ENCODE measurements around the gene GPR37L1.
A peak's percentile ranks its signal among the peaks of the same experiment; 100 is the strongest.

The GPR37L1 gene

DNA sequence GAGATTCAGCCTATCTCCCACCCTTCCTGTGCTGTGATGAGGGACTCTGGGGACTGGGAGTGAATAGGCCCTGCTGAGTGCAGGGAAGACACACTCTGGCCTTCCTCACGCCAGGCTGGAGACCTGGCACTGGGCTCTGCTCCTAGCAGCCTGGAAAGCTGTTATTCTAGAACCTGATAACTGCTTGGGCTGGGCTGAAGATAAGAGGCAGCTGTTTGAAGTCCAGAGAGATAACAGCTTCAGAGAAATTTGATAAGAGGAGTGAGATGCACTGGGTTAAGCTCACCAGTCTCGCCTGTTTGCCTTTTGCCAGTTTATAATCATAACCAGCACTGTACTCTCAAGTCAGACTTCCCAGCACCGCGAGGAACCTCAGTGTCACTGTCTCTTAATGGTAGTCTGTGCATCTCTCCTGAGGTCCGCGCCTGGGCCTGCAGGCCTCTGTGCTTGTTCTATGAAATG is 46.6 kb upstream of the GPR37L1 start:
- Histone ChIP-seq H4K91ac (ENCODE audit: low read depth, low read length, poor library complexity) (no peak overlapping the region), H3K27me3 (ENCODE audit: control insufficient read depth in 3 of 3, insufficient read depth in 3 of 3, low read depth in 1 of 3, low read length in 3 of 3) (peaks cover 0 to 35% (median 0%) of the 10 kb centered on the region in 3 experiments), H3K4me1 (ENCODE audit: control insufficient read depth in 2 of 2, insufficient read depth in 1 of 2, low read depth in 1 of 2, low read length in 2 of 2) (peaks cover 3 to 4% of the 10 kb centered on the region in 2 donors), H3K4me2 (ENCODE audit: insufficient read depth, low read length, poor library complexity, severe bottlenecking) (no peak overlapping the region), H2AFZ (ENCODE audit: low read length) (no peak overlapping the region), H3K79me1 (ENCODE audit: low read depth, low read length) (no peaks in the 10 kb centered on the region), H4K8ac (ENCODE audit: low read depth, low read length) (no peak overlapping the region), H3K23ac (ENCODE audit: low read depth, low read length, poor library complexity) (no peak overlapping the region), H2BK5ac (ENCODE audit: low read length) (no peak overlapping the region), H3K36me3 (replicated peaks in 1 of 2; ENCODE audit: control insufficient read depth in 2 of 2, insufficient read depth in 2 of 2, low read length in 2 of 2) (no peaks in the 10 kb centered on the region), H3K9ac (ENCODE audit: low read depth, low read length, poor library complexity) (no peak overlapping the region), H3K4me3 (ENCODE audit: low read length in 2 of 2) (no peak overlapping the region), H2AK5ac (ENCODE audit: low read depth, low read length) (no peak overlapping the region), H2BK12ac (ENCODE audit: low read length) (no peak overlapping the region), H2BK120ac (ENCODE audit: low read depth, low read length) (no peak overlapping the region), H3K27ac (replicated peaks; ENCODE audit: low read length) (no peak overlapping the region), H3K9me3 (replicated peaks in 1 of 2; ENCODE audit: control insufficient read depth in 2 of 2, insufficient read depth in 1 of 2, low read depth in 1 of 2, low read length in 2 of 2) (no peaks in the 10 kb centered on the region), H3K14ac (ENCODE audit: low read length) (no peak overlapping the region), H3K4ac (ENCODE audit: low read length) (no peak overlapping the region), H3K18ac (ENCODE audit: low read length) (no peak overlapping the region), H2BK15ac (ENCODE audit: low read length) (no peak overlapping the region)
- no CpG with 5 or more reads among the region's 6 CpGs for WGBS, 2 donors (ENCODE audit: extremely low coverage in 2 of 2, insufficient read length in 2 of 2, insufficient replicate concordance in 1 of 2)
- no peak for DNase-seq (ENCODE audit: low spot score)

- no peak overlapping the region for H2BK5ac ChIP-seq (ENCODE audit: low read length)
- H3K4me2 ChIP-seq (ENCODE audit: insufficient read depth, low read length, poor library complexity, severe bottlenecking), result no peak overlapping the region
- H3K27me3 ChIP-seq (ENCODE audit: control insufficient read depth in 3 of 3, insufficient read depth in 3 of 3, low read depth in 1 of 3, low read length in 3 of 3), result peaks cover 0 to 39% (median 0%) of the 10 kb centered on the region in 3 experiments
- no peak overlapping the region for H3K4me3 ChIP-seq (ENCODE audit: low read length in 2 of 2)
- no CpG with 5 or more reads among the region's 3 CpGs for WGBS, 2 donors (ENCODE audit: extremely low coverage in 2 of 2, insufficient read length in 2 of 2, insufficient replicate concordance in 1 of 2)
- no peaks in the 10 kb centered on the region for H3K36me3 ChIP-seq (replicated peaks in 1 of 2; ENCODE audit: control insufficient read depth in 2 of 2, insufficient read depth in 2 of 2, low read length in 2 of 2)
- no peaks in the 10 kb centered on the region for H3K79me1 ChIP-seq (ENCODE audit: low read depth, low read length)
- H3K4ac ChIP-seq (ENCODE audit: low read length), result no peak overlapping the region
- peaks cover 3 to 4% of the 10 kb centered on the region in 2 donors for H3K4me1 ChIP-seq (ENCODE audit: control insufficient read depth in 2 of 2, insufficient read depth in 1 of 2, low read depth in 1 of 2, low read length in 2 of 2)
- no peak for DNase-seq (ENCODE audit: low spot score)
- H3K9ac ChIP-seq (ENCODE audit: low read depth, low read length, poor library complexity), result no peak overlapping the region
- H3K27ac ChIP-seq (replicated peaks; ENCODE audit: low read length), result no peak overlapping the region
- no peak overlapping the region for H2BK15ac ChIP-seq (ENCODE audit: low read length)
- H4K8ac ChIP-seq (ENCODE audit: low read depth, low read length), result no peak overlapping the region
- H4K91ac ChIP-seq (ENCODE audit: low read depth, low read length, poor library complexity), result no peak overlapping the region
- H2BK12ac ChIP-seq (ENCODE audit: low read length), result no peak overlapping the region
- H3K23ac ChIP-seq (ENCODE audit: low read depth, low read length, poor library complexity), result no peak overlapping the region
- no peak overlapping the region for H2AK5ac ChIP-seq (ENCODE audit: low read depth, low read length)
- H3K9me3 ChIP-seq (replicated peaks in 1 of 2; ENCODE audit: control insufficient read depth in 2 of 2, insufficient read depth in 1 of 2, low read depth in 1 of 2, low read length in 2 of 2), result no peaks in the 10 kb centered on the region
- H3K14ac ChIP-seq (ENCODE audit: low read length), result no peak overlapping the region
- no peak overlapping the region for H2AFZ ChIP-seq (ENCODE audit: low read length)
- no peak overlapping the region for H2BK120ac ChIP-seq (ENCODE audit: low read depth, low read length)
- no peak overlapping the region for H3K18ac ChIP-seq (ENCODE audit: low read length)
These were observed 44.5 kb upstream of the GPR37L1 start for GRCh38 chr1:202078241-202078640.

GRCh38 chr1:202081992-202082391 is 40.7 kb upstream of the GPR37L1 start:
- H2BK12ac ChIP-seq (ENCODE audit: low read length), result no peak overlapping the region
- no peak overlapping the region for H3K4ac ChIP-seq (ENCODE audit: low read length)
- H3K18ac ChIP-seq (ENCODE audit: low read length), result peak overlapping the region; percentile 68
- DNase-seq (ENCODE audit: low spot score), result no peak
- H3K4me3 ChIP-seq (ENCODE audit: low read length in 2 of 2), result no peak overlapping the region
- H3K23ac ChIP-seq (ENCODE audit: low read depth, low read length, poor library complexity), result no peak overlapping the region
- no peak overlapping the region for H2AFZ ChIP-seq (ENCODE audit: low read length)
- no peak overlapping the region for H3K27ac ChIP-seq (replicated peaks; ENCODE audit: low read length)
- no peak overlapping the region for H3K4me2 ChIP-seq (ENCODE audit: insufficient read depth, low read length, poor library complexity, severe bottlenecking)
- H2BK15ac ChIP-seq (ENCODE audit: low read length), result peak overlapping the region; percentile 51
- no peak overlapping the region for H4K91ac ChIP-seq (ENCODE audit: low read depth, low read length, poor library complexity)
- no peak overlapping the region for H4K8ac ChIP-seq (ENCODE audit: low read depth, low read length)
- no peak overlapping the region for H3K9ac ChIP-seq (ENCODE audit: low read depth, low read length, poor library complexity)
- no peaks in the 10 kb centered on the region for H3K79me1 ChIP-seq (ENCODE audit: low read depth, low read length)
- peaks cover 0 to 25% (median 0%) of the 10 kb centered on the region in 3 experiments for H3K27me3 ChIP-seq (ENCODE audit: control insufficient read depth in 3 of 3, insufficient read depth in 3 of 3, low read depth in 1 of 3, low read length in 3 of 3)
- H2BK5ac ChIP-seq (ENCODE audit: low read length), result no peak overlapping the region
- no peaks in the 10 kb centered on the region for H3K36me3 ChIP-seq (replicated peaks in 1 of 2; ENCODE audit: control insufficient read depth in 2 of 2, insufficient read depth in 2 of 2, low read length in 2 of 2)
- peaks cover 13 to 23% of the 10 kb centered on the region in 2 donors for H3K4me1 ChIP-seq (ENCODE audit: control insufficient read depth in 2 of 2, insufficient read depth in 1 of 2, low read depth in 1 of 2, low read length in 2 of 2)
- no CpG with 5 or more reads among the region's 6 CpGs for WGBS, 2 donors (ENCODE audit: extremely low coverage in 2 of 2, insufficient read length in 2 of 2, insufficient replicate concordance in 1 of 2)
- no peak overlapping the region for H2BK120ac ChIP-seq (ENCODE audit: low read depth, low read length)
- no peaks in the 10 kb centered on the region for H3K9me3 ChIP-seq (replicated peaks in 1 of 2; ENCODE audit: control insufficient read depth in 2 of 2, insufficient read depth in 1 of 2, low read depth in 1 of 2, low read length in 2 of 2)
- H3K14ac ChIP-seq (ENCODE audit: low read length), result no peak overlapping the region
- no peak overlapping the region for H2AK5ac ChIP-seq (ENCODE audit: low read depth, low read length)

GRCh38 chr1:202084791-202085681 is 37.7 kb upstream of the GPR37L1 start:
- no peak overlapping the region for H3K4me2 ChIP-seq (ENCODE audit: insufficient read depth, low read length, poor library complexity, severe bottlenecking)
- no peaks in the 10 kb centered on the region for H3K36me3 ChIP-seq (replicated peaks in 1 of 2; ENCODE audit: control insufficient read depth in 2 of 2, insufficient read depth in 2 of 2, low read length in 2 of 2)
- peaks cover 16 to 31% of the 10 kb centered on the region in 2 donors for H3K4me1 ChIP-seq (ENCODE audit: control insufficient read depth in 2 of 2, insufficient read depth in 1 of 2, low read depth in 1 of 2, low read length in 2 of 2)
- no peak overlapping the region for H3K14ac ChIP-seq (ENCODE audit: low read length)
- H3K23ac ChIP-seq (ENCODE audit: low read depth, low read length, poor library complexity), result no peak overlapping the region
- no peak overlapping the region for H3K4ac ChIP-seq (ENCODE audit: low read length)
- no peak overlapping the region for H3K4me3 ChIP-seq (ENCODE audit: low read length in 2 of 2)
- peak overlapping the region; percentile 92 for H2BK12ac ChIP-seq (ENCODE audit: low read length)
- WGBS, 2 donors (ENCODE audit: extremely low coverage in 2 of 2, insufficient read length in 2 of 2, insufficient replicate concordance in 1 of 2), result no CpG with 5 or more reads among the region's 16 CpGs
- peak overlapping the region; percentile 98 for H2BK15ac ChIP-seq (ENCODE audit: low read length)
- no peak overlapping the region for H2AFZ ChIP-seq (ENCODE audit: low read length)
- no peaks in the 10 kb centered on the region for H3K9me3 ChIP-seq (replicated peaks in 1 of 2; ENCODE audit: control insufficient read depth in 2 of 2, insufficient read depth in 1 of 2, low read depth in 1 of 2, low read length in 2 of 2)
- H4K8ac ChIP-seq (ENCODE audit: low read depth, low read length), result no peak overlapping the region
- no peaks in the 10 kb centered on the region for H3K79me1 ChIP-seq (ENCODE audit: low read depth, low read length)
- no peak overlapping the region for H4K91ac ChIP-seq (ENCODE audit: low read depth, low read length, poor library complexity)
- H3K18ac ChIP-seq (ENCODE audit: low read length), result peak overlapping the region; percentile 95
- H3K9ac ChIP-seq (ENCODE audit: low read depth, low read length, poor library complexity), result peak overlapping the region; percentile 38
- peak overlapping the region; percentile 64 for H2AK5ac ChIP-seq (ENCODE audit: low read depth, low read length)
- peak overlapping the region; percentile 49 for H2BK5ac ChIP-seq (ENCODE audit: low read length)
- H3K27ac ChIP-seq (replicated peaks; ENCODE audit: low read length), result peak overlapping the region; percentile 50
- no peak overlapping the region for H2BK120ac ChIP-seq (ENCODE audit: low read depth, low read length)
- H3K27me3 ChIP-seq (ENCODE audit: control insufficient read depth in 3 of 3, insufficient read depth in 3 of 3, low read depth in 1 of 3, low read length in 3 of 3), result peaks cover 0 to 19% (median 0%) of the 10 kb centered on the region in 3 experiments
- no peak for DNase-seq (ENCODE audit: low spot score)

Measured in neuronal stem cell (in vitro differentiated cells).